ENCODE results near the gene LTBP1.

DNA sequence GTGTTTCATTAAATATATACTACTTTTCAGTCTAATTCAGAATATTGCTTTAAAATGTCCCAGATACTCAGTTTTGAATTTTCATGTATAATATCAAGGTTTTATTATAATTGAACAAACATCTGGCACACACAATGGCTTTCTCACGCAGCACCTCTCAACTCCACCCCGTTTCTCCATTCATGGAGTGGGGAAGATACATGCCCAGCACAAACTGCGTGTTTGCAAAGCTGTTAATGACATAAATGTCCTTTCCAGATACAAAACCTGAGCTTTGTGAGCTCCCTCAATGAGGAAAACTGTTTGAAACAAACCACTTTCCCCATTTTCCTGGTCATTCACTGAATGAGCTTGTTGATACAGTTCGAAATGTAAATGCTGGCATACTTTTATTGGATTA lies 379.3 kb downstream of the LTBP1 start:
- TF ChIP-seq, protein P1, sequence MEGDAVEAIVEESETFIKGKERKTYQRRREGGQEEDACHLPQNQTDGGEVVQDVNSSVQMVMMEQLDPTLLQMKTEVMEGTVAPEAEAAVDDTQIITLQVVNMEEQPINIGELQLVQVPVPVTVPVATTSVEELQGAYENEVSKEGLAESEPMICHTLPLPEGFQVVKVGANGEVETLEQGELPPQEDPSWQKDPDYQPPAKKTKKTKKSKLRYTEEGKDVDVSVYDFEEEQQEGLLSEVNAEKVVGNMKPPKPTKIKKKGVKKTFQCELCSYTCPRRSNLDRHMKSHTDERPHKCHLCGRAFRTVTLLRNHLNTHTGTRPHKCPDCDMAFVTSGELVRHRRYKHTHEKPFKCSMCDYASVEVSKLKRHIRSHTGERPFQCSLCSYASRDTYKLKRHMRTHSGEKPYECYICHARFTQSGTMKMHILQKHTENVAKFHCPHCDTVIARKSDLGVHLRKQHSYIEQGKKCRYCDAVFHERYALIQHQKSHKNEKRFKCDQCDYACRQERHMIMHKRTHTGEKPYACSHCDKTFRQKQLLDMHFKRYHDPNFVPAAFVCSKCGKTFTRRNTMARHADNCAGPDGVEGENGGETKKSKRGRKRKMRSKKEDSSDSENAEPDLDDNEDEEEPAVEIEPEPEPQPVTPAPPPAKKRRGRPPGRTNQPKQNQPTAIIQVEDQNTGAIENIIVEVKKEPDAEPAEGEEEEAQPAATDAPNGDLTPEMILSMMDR (conservative IDR thresholded peaks at IDR 0.05 in 1 of 2, IDR thresholded peaks at IDR 0.05 in 1 of 2; ENCODE audit: extremely low read depth in 1 of 2, insufficient read depth in 1 of 2, low read depth in 1 of 2, low read length in 2 of 2) = no peak
- no peak for TF ChIP-seq EZH2 (IDR thresholded peaks at IDR 0.05; ENCODE audit: borderline replicate concordance, low read length)
